PC-3 (cell line): Measurements from ENCODE around the gene GRIK5.

Source experiments
- CTCF ChIP-seq: fragments of 300-600 bp; sonication (generic); conservative IDR thresholded peaks from 2 replicates; pipeline ENCODE4 v1.5.1; 2017; ENCODE audit warnings: antibody characterized with exemption, low read depth, mild to moderate bottlenecking, low read length
- EZH2 ChIP-seq: fragments of 300-600 bp; sonication (generic); IDR thresholded peaks from one replicate; pipeline ENCODE4 v1.6.1; 2017; ENCODE audit warnings: antibody characterized with exemption, mild to moderate bottlenecking, low read length; ENCODE audit not compliant: unreplicated experiment
- EZH2phosphoT487 ChIP-seq: fragments of 300-600 bp; sonication (generic); IDR thresholded peaks from 2 replicates; pipeline ENCODE4 v1.6.1; 2018; ENCODE audit warnings: mild to moderate bottlenecking, antibody characterized with exemption, low read length, borderline replicate concordance

- TF ChIP-seq CTCF (no peak), EZH2 (no peak), EZH2phosphoT487 (no peak)
Observed at GRCh38 chr19:42091300-42091699, 21.3 kb upstream of the GRIK5 start.
